Measurements from ENCODE around the gene HACL1. TPM values are rescaled to one million over a fixed set of nuclear protein-coding genes. Genes with fewer than 3 reads are reported as not detected.
"Not testable (repeated sequence)": the region's sequence is repeated elsewhere in the genome, so short reads cannot be mapped to it uniquely, and the experiment has no call there.

The HACL1 gene
- total RNA-seq, 1 donor from 2014 or later, result 12.6 TPM

DNA sequence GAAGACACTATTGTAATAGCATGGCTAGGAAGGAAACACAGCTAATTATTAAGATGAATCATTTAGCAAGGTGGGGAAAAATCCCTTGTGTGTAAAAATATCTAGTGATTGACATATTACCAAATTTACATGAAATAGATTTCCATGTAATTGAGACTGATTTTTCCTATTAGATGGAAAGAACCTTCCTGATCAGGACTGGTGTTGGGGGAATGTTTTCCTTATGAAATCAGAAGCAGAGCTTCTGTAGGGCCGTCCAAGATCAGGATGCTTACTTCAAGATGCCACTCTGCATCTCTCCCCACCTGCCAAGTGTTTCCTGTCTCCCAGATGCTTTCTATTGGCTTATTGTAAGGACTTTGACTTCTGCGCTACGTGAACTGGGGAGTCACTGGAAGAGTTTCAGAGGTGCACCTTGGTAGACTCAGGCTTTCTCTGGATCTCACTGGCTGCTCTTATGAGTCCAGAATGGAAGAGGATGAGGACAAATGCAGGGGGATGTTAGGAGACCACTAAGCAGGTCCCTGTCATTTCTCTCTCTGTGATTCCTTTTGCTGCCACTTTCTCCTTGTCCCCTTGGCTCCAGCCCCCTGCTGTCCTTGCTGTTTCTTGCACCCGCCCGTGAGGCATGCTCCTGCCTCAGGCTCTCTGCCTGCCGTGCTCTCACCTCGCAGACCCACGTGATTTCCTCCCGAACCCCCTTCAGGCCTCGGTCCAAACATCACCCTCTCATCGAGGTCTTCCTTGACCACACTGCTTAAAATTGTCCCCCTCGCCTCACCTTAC lies 30.2 kb upstream of the HACL1 start:
- no peak for DNase-seq (ENCODE audit: low spot score)
- intact Hi-C loops (cut with DNase I), result loop anchor here (2.0 to 10.0 kb wide), 3 partner anchors 181 to 613 kb away; partner anchors contain the start of gene GALNT15

DNA sequence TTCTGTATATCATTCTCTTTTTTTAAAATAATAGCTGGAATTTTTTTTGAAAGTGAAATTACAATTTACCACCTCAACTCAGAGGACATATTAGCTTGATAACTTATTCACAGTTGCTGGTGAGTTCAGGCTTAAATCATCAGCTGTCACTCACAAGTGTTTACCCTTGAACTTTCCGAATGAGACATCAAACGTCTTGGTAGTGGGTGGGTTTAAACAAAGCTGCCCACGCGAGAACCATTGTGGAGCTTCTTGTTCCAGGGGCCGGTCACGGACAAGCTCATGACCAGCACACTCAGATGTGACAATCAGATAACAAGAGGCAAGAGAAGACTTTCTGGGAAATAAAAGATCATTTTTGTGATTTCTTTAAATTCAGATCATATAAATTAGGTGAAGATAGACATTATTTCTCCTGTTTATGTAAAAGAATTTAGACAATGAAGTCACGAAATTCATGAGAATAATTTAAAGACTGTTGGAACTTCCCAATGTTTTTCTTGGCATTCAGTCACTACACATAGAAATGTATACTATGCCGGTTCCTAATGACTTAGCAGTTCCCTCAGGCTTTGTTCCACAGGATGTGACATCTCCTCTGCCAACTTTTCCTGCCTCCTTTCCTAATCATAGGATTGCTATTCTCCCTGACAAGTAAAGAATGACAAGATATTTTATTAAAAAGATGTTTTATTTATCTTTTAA lies 29.4 kb upstream of the HACL1 start:
- intact Hi-C loops (cut with DNase I), result loop anchor here (2.0 to 10.0 kb wide), 3 partner anchors 182 to 614 kb away; partner anchors contain the start of gene GALNT15
- DNase-seq (ENCODE audit: low spot score), result no peak

DNA sequence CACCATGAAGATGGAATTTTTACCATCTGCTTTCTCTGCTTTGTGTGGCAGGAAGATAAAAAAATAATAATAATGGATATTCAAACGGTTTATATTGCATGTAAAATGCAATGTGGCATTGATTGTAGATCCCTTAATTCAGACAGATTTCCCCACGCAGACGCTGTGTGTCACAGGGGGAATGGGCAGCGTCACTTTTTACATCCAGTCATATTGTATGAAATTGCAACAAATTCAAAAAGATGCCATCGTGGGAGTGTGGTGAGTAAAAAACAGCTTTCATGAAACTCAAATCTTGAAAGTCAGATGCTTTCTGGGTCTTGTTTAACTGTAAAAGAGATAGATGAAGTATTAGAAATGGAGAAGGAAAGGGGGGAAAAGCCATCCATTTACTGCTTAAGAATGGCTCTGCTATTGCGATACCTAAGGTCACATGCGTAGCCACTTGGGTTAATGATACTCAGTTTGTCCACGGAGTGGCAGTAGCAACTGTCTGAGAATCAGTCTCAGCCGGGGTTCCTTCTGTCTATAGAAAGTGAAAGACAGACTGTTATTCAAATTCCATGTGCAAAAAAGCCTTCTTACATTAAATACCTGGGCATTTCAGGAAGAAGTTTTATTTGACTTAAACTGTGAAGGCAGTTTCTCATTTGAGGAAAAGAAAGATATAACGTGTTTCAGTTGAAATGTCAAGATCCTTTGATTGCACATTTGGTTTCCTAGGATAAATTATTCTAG lies 28.7 kb upstream of the HACL1 start:
- DNase-seq (ENCODE audit: low spot score), result no peak
- intact Hi-C loops (cut with DNase I), result loop anchor here (2.0 to 10.0 kb wide), 3 partner anchors 183 to 615 kb away; partner anchors contain the start of gene GALNT15

DNA sequence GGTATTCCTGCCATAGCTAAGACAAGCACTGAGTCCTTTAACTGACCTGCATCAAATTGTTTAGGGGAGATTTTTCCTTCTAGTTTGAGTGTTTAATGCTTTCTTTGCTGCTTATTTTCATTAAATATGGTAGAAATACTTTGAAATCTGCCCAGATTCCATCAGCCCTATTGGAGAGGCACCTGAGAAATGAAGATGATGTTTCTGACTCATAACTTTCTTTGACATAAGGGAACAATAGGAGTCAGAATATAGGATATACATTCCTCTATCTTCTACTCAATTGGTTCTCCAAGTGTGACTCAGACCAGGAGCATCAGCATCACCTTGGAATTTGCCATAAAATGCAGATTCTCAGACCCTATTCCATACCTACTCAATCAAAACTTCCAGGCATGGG lies 27.6 kb upstream of the HACL1 start:
- intact Hi-C loops (cut with DNase I), result no loop called here

DNA sequence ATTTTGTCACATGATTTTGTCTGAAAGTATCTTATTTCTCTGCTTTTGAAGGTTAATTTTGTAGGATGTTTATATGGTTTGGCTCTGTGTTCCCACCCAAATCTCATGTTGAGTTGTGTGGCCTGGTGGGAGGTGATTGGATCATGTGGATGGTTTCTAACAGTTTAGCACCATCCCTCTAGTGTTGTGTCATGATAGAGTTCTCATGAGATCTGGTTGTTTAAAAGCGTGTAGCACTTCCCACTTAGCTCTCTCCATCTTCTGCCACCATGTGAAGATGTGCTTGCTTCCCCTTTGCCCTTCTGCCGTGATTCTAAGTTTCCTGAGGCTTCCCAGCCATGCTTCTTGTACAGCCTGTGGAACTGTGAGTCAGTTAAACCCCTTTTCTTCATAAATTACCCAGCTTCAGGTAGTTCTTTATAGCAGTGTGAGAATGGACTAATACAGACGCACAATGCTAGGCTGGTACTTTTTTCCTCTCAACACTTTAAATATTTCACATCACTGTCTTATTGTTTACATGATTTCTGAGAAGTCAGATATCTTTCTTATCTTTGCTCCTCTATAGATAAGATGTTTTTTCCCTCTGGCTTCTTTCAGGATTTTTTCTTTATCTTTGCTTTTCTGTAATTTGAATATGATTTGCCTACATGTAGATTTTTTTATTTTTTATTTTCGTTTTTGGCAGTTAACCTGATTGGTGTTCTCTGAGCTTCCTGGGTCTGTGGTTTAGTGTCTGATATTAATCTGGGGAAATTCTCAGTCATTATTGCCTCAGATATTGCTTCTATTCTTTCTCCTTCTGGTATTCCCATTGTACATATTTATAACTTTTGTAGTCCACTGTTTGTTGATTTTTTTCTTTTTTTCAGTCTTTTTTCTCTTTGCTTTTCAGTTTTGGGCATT lies 22.4 kb upstream of the HACL1 start:
- intact Hi-C loops (cut with DNase I), result no loop called here

More for the DNA sequence above, 27.6 kb upstream of the HACL1 start:
- no peak for DNase-seq (ENCODE audit: low spot score)

DNA sequence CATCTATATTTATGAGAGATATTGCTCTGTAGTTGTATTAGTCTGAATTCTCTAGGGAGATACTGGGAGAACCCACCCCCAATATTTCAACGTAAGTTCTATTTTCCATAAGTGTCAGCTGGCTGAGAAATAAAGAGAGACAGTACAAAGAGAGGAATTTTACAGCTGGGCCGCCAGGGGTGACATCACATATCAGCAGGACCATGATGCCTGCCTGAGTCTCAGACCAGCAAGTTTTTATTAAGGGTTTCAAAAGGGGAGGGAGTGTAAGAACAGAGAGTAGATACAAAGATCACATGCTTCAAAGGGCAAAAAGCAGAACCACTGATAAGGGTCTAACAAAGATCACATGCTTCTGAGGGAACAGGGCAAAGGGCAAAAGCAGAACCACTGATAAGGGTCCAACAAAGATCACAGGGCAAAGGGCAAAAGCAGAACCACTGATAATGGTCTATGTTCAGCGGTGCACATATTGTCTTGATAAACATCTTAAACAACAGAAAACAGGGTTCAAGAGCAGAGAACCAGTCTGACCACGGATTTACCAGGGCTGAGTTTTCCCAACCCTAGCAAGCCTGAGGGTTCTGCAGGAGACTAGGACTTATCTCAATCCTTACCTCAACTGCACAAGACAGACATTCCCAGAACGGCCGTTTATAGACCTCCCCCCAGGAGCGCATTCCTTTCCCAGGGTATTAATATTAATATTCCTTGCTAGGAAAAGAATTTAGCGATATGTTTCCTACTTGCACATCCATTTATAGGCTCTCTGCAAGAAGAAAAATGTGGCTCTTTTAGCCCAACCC lies 18.5 kb upstream of the HACL1 start:
- intact Hi-C loops (cut with DNase I); DNase-seq (ENCODE audit: low spot score): not testable (repeated sequence)

More for the DNA sequence above, 22.4 kb upstream of the HACL1 start:
- no peak for DNase-seq (ENCODE audit: low spot score)

DNA sequence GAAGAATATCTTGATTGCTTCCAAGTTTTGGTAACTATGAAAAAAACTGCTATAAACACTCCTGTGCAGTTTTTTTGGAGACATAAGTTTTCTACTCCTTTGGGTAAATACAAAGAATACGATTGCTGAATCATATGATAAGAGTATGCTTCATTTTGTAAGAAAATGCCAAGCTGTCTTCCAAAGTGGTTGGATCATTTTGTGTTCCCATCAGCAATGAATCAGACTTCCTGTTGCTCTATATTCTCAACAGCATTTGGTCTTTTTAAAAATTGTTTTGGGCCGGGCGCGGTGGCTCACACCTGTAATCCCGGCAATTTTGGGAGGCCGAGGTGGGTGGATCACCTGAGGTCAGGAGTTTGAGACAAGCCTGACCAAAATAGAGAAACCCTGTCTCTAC lies 14.7 kb upstream of the HACL1 start:
- intact Hi-C loops (cut with DNase I), result no loop called here
- DNase-seq (ENCODE audit: low spot score), result no peak

DNA sequence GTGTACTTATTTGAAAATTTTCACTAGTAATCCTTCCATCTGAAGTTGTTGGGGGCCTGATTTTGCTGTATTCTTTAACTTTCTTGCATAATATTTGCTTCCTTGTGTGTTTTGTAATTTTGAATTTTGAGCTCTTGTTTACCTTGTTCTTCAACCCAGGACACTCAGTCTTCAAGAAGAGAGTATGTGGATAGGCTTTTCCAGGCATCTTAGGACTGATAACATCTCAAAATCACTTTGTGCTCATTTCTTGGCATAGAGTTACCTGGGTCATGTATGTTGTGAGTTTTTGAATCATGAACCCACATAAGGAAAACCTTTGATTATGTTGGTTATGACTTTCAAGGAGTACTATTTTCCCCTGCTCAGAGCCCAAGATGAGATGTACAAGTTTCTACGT lies 13.6 kb upstream of the HACL1 start:
- DNase-seq (ENCODE audit: low spot score), result no peak
- intact Hi-C loops (cut with DNase I), result no loop called here

DNA sequence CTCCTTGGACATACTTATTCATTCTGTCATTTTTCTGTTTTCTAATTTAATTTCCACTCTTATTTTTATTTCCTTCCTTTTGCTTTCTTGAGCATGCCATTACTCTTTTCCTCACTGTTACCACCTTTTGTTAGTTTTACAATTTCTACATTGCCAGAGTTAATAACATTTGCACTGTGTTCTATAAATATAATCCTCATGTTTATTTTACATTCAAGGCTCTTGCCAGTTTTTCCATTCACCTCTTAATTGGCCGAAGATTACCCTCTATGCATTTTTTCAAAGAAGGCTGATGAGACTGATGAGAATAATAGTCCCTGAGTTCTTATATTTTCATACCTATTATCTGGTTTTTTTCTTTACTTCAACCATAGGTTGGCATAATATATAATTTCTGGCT lies 10.6 kb upstream of the HACL1 start:
- intact Hi-C loops (cut with DNase I), result no loop called here
- no peak for DNase-seq (ENCODE audit: low spot score)

DNA sequence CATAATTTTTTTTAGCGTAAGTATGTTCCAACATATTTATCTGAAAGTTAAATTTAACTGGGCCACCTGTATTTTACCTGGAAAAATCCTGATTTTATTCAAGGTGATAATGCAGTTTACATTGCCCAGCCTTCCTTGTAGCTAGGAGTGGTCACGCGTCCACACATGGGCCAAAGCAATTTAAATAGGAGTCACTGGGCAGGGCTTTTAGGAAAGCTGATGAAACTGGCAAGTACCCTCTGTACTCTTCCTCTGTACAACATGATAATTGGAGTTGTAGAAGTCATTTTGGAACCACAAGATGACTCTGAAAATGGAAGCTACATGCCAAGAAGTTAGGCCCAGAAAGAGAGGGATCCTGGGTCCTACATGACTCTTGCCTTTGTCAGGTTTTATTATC lies 9.6 kb upstream of the HACL1 start:
- DNase-seq (ENCODE audit: low spot score), result no peak
- intact Hi-C loops (cut with DNase I), result no loop called here

DNA sequence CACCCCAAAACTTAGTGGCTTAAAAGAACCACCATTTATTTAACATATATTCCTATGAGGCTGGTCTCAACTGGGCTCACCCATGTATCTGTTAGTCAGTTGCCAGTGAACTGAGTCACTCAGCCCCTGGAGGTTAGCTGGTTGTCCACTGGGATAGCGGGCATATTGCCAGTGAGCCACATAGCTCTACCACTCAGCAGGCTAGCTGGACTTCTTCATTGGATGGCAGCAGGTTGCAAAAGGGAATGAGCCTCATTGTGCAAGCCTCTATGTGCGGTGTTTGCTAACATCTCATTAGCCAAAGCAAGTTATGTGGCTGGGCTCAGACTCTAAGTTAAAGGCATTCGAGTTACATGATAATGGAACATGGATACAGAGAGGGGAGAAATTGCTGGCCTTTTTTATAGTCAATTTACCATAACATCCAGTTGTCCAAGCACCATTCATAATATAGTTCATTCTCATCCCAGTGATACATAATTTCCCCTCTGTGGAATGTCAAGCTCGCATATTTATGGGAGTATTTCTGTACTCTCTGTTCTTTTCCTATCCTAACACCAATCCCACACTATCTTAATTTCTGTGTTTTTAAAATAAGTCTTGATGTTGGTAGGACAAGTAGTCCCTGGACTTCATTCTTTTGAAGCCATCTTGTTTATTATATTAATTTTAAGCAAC lies 8.9 kb upstream of the HACL1 start:
- DNase-seq (ENCODE audit: low spot score), result no peak
- intact Hi-C loops (cut with DNase I), result no loop called here

DNA sequence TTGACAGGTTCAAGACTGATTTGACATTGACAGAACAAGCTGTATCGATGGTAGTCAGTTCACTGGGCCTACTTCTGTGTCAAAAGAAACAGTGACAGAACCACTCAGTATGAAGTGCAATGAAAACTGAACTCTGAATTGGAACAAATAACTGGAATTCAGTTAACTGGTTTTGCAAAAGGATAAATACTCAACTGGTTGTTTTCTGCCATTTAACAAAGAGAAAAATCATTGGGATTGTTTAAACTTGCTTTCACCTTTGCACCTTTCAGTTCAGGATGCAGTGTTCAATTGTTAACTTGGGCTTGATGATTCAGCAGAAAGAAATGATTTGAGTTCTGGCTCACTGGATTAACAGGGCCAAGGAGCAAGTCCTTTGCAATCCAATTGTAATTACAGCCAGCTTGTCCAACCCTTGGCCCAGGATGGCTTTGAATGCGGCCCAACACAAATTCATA lies 5.1 kb upstream of the HACL1 start:
- DNase-seq (ENCODE audit: low spot score), result no peak
- intact Hi-C loops (cut with DNase I), result no loop called here

DNA sequence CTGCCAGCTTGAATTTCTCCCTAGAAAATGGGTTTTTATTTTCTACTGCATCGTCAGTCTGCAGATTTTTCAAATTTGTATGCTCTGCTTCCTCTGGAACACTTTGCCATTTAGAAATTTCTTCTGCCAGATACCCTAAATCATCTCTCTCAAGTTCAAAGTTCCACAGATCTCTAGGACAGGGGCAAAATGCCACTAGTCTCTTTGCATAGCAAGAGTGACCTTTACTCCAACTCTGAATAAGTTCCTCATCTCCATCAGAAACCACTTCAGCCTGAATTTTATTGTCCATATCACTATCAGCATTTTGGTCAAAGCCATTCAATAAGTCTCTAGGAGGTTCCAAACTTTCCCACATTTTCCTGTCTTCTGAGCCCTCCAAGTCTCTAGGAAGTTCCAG lies 3.2 kb upstream of the HACL1 start:
- DNase-seq (ENCODE audit: low spot score); intact Hi-C loops (cut with DNase I): not testable (repeated sequence)

DNA sequence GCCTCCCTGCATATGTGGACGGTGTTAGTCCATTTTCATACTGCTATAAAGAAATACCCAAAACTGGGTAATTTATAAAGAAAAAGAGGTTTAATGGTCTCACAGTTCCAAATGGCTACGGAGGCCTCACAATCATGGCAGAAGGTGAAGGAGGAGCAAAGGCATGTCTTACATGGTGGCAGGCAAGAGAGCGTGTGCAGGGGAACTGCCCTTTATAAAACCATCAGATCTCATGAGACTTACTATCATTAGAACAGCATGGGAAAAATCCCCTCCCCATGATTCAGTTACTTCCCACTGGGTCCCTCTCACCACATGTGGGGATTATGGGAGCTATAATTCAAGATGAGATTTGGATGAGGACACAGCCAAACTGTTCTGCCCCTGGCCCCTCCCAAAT lies 1.4 kb upstream of the HACL1 start:
- DNase-seq (ENCODE audit: low spot score); intact Hi-C loops (cut with DNase I): not testable (repeated sequence)

DNA sequence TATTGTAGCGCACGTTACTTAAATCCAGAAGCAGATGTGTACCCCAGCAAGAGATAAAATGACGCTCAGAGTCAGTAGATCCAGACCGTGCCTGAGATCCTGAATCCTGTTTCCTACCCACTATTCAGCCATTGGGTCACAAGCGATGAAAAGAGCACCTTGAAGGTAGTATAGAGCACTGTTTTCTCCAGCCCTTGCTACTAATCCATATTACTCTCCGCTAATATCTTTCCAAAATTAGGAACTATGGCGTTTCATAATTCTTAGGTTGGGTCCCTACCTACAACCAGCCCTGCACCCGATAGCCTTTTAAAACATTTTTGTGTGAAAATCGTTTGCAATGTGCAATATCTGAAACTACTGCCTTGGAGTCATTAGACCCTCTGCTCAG lies 772 bp upstream of the HACL1 start:
- intact Hi-C loops (cut with DNase I), result no loop called here
- DNase-seq (ENCODE audit: low spot score), result no peak

DNA sequence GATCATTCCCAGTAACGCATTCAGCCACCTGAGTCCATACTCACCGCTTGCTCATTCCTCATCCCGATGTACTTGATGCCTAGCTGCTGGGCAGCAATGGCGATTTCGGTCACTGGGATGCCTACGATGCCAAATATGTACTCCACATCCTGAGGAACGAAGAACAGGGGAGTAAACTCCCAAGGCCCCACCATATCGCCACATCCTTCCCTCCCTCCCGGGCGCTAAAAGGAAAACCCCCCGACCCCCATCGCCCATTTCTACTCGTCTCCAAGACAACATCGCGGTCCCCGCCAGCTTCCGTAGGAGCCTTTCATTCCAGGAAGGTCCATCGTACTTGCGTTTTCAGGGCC lies 347 bp downstream of the HACL1 start:
- no peak for DNase-seq (ENCODE audit: low spot score)
- intact Hi-C loops (cut with DNase I), result no loop called here

DNA sequence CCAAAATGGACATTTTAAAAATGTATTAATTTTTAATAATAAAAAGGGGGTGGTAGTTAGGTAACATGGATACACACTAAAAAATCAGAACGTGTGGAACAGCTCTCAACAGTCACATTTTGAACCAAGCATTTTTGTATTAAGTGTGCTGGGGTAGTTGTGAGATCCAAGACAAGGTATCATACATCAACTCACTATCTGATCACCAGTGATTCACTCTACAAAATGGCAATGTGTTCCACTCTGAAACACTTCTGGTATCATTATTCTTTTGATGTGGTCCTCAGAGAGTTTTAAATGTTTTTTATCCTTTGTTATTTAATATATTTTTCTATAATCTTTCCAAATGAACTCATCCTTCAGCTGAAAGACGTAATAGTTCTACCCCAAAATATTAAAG lies 5.4 kb downstream of the HACL1 start:
- no peak for DNase-seq (ENCODE audit: low spot score)
- intact Hi-C loops (cut with DNase I), result no loop called here

DNA sequence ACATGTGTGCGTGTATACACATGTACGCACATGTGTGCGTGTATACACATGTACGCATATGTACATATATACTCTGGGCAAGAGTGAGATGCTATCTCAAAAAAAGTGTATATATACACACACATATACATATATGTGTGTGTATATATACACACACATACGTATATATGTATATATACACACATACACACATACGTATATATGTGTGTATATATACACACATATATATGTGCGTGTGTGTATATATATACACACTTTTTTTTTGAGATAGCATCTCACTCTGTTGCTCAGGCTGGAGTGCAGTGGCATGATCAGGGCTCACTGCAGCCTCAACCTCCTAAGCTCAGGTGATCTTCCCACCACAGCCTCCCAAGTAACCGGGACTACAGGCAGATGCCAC lies 8.4 kb downstream of the HACL1 start:
- DNase-seq (ENCODE audit: low spot score), result no peak
- intact Hi-C loops (cut with DNase I), result no loop called here

Measured in cardiac septum (tissue), 1 donor.